CD8-positive, alpha-beta memory T cell (primary cell): ENCODE data around the gene CD93. TPM values are rescaled to one million over a fixed set of nuclear protein-coding genes. Genes with fewer than 3 reads are reported as not detected.

Source experiments
- CTCF ChIA-PET: fragments of 350-600 bp; sonication (Branson Sonifier 250); formaldehyde crosslinking; loops from one replicate; lab custom pipeline; 2021; ENCODE audit warnings: antibody characterized with exemption; lab: Charles Lee
- POLR2A ChIA-PET: fragments of 350-600 bp; sonication (Branson Sonifier 250); formaldehyde crosslinking; loops from one replicate; lab custom pipeline; 2021; ENCODE audit warnings: antibody characterized with exemption; lab: Charles Lee
- DNase-seq, 5 donors: peaks; one replicate each; pipeline versions ENCODE4 v3.0.0 to v3.0.0-alpha.2; 2020 to 2022; ENCODE audit warnings: mixed read lengths in 1 of 5
- H3K27ac ChIP-seq: one replicate; pipeline ENCODE4 v1.7.0; 2013; ENCODE audit warnings: low read depth, mild to moderate bottlenecking, low read length, moderate library complexity
- H3K27me3 ChIP-seq: 2 replicates; pipeline ENCODE4 v1.7.0; 2013; ENCODE audit warnings: low read length, mild to moderate bottlenecking; ENCODE audit not compliant: insufficient read depth, poor library complexity, severe bottlenecking
- H3K36me3 ChIP-seq: 2 replicates; pipeline ENCODE4 v1.7.0; 2013; ENCODE audit warnings: mild to moderate bottlenecking, low read length, moderate library complexity; ENCODE audit not compliant: insufficient read depth
- H3K4me1 ChIP-seq: 2 replicates; pipeline ENCODE4 v1.7.0; 2013; ENCODE audit warnings: mild to moderate bottlenecking, low read length, moderate library complexity; ENCODE audit not compliant: insufficient read depth
- H3K4me3 ChIP-seq: 2 replicates; pipeline ENCODE4 v1.7.0; 2013; ENCODE audit warnings: mild to moderate bottlenecking, low read length
- H3K9me3 ChIP-seq: 2 replicates; pipeline ENCODE4 v1.7.0; 2013; ENCODE audit warnings: mild to moderate bottlenecking, low read length
- H3K27ac Mint-ChIP-seq, 8 donors: one replicate each; pipeline ENCODE4 v1.8.0; 2020 to 2021; ENCODE audit warnings: mixed read lengths in 8 of 8, mild to moderate bottlenecking in 6 of 8, inconsistent platforms in 3 of 8, moderate library complexity in 3 of 8
- H3K27me3 Mint-ChIP-seq, 2 donors: one replicate each; pipeline ENCODE4 v1.8.0; 2020 to 2021; ENCODE audit warnings: mixed read lengths in 2 of 2, mild to moderate bottlenecking in 1 of 2, moderate library complexity in 1 of 2
- H3K36me3 Mint-ChIP-seq, 3 donors: one replicate each; pipeline ENCODE4 v1.8.0; 2020 to 2021; ENCODE audit warnings: mixed read lengths in 3 of 3, inconsistent platforms in 1 of 3, mild to moderate bottlenecking in 1 of 3
- H3K4me1 Mint-ChIP-seq, 3 donors: one replicate each; pipeline ENCODE4 v1.8.0; 2020 to 2021; ENCODE audit warnings: mixed read lengths in 3 of 3, inconsistent platforms in 1 of 3, mild to moderate bottlenecking in 1 of 3
- H3K4me3 Mint-ChIP-seq, 7 donors: one replicate each; pipeline ENCODE4 v1.8.0; 2020 to 2021; ENCODE audit warnings: mixed read lengths in 7 of 7, mild to moderate bottlenecking in 6 of 7, moderate library complexity in 4 of 7, inconsistent platforms in 2 of 7
- H3K9me3 Mint-ChIP-seq, 5 donors: one replicate each; pipeline ENCODE4 v1.8.0; 2020 to 2022; ENCODE audit warnings: mixed read lengths in 5 of 5, mild to moderate bottlenecking in 3 of 5, moderate library complexity in 2 of 5, inconsistent platforms in 1 of 5
- polyA plus RNA-seq: library from polyadenylated mRNA; unstranded; fragments of 300-500 nt; fragmentation: Illumina TruSeq; gene quantifications from one replicate; pipeline ENCODE4 v1.2.3, GENCODE V29; 2021
- total RNA-seq, 2 experiments: library from RNA; stranded (reverse); gene quantifications; one replicate each; pipeline ENCODE4 v1.2.3, GENCODE V29; 2021

CD93 gene
- total and polyA plus RNA-seq, 3 experiments from 2014 or later = 0.02 to 0.53 (median 0.50) TPM

DNA sequence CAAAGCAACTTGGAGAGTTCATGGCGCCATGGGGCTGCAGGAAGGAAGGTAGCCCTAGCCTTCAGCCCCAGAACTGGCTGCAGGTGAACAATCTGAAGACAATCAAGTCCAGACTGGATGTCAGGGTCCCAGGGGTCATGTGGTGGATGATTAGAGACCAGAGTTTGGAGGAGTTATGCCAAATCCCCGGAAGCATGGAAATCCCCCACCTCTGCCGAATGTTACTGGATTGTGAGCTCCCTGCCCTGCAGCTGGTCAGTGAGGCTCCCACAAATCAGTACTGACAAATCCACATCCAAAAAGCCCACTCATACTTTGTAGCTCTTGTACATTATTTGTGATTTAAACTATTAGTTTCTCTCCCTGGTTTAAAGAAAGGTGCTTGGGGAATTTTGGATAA lies 21.3 kb upstream of the CD93 start:
- Histone ChIP-seq H3K4me1 (no peaks in the 10 kb centered on the region), H3K9me3 (no peaks in the 10 kb centered on the region), H3K4me3 (no peak overlapping the region), H3K27me3 (no peaks in the 10 kb centered on the region), H3K36me3 (no peaks in the 10 kb centered on the region), H3K27ac (no peak overlapping the region)
- Mint-ChIP-seq H3K27me3 (peaks cover 3 to 4% of the 10 kb centered on the region in 2 donors), H3K4me3 (no peak overlapping the region), H3K27ac (no peak overlapping the region), H3K4me1 (no peaks in the 10 kb centered on the region), H3K36me3 (no peaks in the 10 kb centered on the region), H3K9me3 (no peaks in the 10 kb centered on the region)
- ChIA-PET CTCF (no interaction called here), POLR2A (no interaction called here)
- no peak for DNase-seq

DNA sequence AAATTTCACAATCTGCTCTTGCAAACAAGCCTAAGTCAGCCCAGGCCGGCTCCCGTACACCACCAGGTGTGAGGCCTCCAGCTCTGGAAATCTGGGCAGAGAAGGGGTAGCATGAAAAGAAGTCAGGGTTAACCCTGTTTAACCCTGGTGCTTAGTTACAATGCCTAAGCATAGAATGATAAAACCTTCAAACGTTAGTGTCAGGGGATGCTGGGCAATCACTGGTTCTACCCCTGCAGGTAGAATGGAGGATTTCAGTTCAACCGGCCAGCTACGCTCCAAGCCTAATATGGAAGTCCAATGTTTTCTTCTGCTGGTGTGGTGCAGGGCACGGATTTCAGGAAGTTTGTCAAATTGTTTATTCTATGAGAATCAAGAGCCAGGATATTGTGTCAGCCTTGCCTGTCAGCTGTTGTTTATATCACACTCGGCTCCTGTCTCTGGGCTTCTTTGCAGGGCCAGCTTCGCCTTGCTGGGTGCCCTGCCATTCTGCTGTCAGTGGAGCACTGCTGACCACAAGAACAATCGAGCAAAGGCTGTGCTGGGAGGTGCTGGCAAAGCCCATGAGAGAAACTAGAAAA lies 20.2 kb upstream of the CD93 start:
- Histone ChIP-seq H3K4me3 (no peak overlapping the region), H3K4me1 (no peaks in the 10 kb centered on the region), H3K9me3 (no peaks in the 10 kb centered on the region), H3K36me3 (no peaks in the 10 kb centered on the region), H3K27me3 (no peaks in the 10 kb centered on the region), H3K27ac (no peak overlapping the region)
- DNase-seq = no peak
- Mint-ChIP-seq H3K9me3 (no peaks in the 10 kb centered on the region), H3K27me3 (peaks cover 3 to 4% of the 10 kb centered on the region in 2 donors), H3K36me3 (no peaks in the 10 kb centered on the region), H3K4me1 (no peaks in the 10 kb centered on the region), H3K4me3 (no peak overlapping the region), H3K27ac (no peak overlapping the region)
- CTCF ChIA-PET = no interaction called here
- POLR2A ChIA-PET = interaction anchor here (0.6 kb wide), 1 partner anchor 16 kb away, joined by 3 read pairs; no protein-coding TSS in a partner anchor

GRCh38 chr20:23105193-23105592 lies 19.1 kb upstream of the CD93 start:
- H3K4me1 ChIP-seq = no peaks in the 10 kb centered on the region
- Mint-ChIP-seq H3K27me3 (peaks cover 3 to 5% of the 10 kb centered on the region in 2 donors), H3K4me1 (no peaks in the 10 kb centered on the region), H3K36me3 (no peaks in the 10 kb centered on the region), H3K4me3 (no peak overlapping the region), H3K27ac (no peak overlapping the region), H3K9me3 (no peaks in the 10 kb centered on the region)
- no peaks in the 10 kb centered on the region for H3K36me3 ChIP-seq
- no peak overlapping the region for H3K27ac ChIP-seq
- H3K4me3 ChIP-seq = no peak overlapping the region
- no peaks in the 10 kb centered on the region for H3K27me3 ChIP-seq
- ChIA-PET CTCF (no interaction called here), POLR2A (no interaction called here)
- no peaks in the 10 kb centered on the region for H3K9me3 ChIP-seq
- DNase-seq = no peak

- H3K36me3 ChIP-seq = no peaks in the 10 kb centered on the region
- H3K27me3 ChIP-seq = no peaks in the 10 kb centered on the region
- H3K36me3 Mint-ChIP-seq = no peaks in the 10 kb centered on the region
- H3K4me1 Mint-ChIP-seq = no peaks in the 10 kb centered on the region
- ChIA-PET CTCF (no interaction called here), POLR2A (no interaction called here)
- no peaks in the 10 kb centered on the region for H3K9me3 Mint-ChIP-seq
- DNase-seq = no peak
- H3K4me3 Mint-ChIP-seq = no peak overlapping the region
- H3K9me3 ChIP-seq = no peaks in the 10 kb centered on the region
- H3K4me1 ChIP-seq = no peaks in the 10 kb centered on the region
- no peak overlapping the region for H3K27ac Mint-ChIP-seq
- H3K27ac ChIP-seq = no peak overlapping the region
- H3K27me3 Mint-ChIP-seq = peaks cover 3 to 5% of the 10 kb centered on the region in 2 donors
- no peak overlapping the region for H3K4me3 ChIP-seq
These were observed 17.3 kb upstream of the CD93 start for GRCh38 chr20:23103284-23104018.

DNA sequence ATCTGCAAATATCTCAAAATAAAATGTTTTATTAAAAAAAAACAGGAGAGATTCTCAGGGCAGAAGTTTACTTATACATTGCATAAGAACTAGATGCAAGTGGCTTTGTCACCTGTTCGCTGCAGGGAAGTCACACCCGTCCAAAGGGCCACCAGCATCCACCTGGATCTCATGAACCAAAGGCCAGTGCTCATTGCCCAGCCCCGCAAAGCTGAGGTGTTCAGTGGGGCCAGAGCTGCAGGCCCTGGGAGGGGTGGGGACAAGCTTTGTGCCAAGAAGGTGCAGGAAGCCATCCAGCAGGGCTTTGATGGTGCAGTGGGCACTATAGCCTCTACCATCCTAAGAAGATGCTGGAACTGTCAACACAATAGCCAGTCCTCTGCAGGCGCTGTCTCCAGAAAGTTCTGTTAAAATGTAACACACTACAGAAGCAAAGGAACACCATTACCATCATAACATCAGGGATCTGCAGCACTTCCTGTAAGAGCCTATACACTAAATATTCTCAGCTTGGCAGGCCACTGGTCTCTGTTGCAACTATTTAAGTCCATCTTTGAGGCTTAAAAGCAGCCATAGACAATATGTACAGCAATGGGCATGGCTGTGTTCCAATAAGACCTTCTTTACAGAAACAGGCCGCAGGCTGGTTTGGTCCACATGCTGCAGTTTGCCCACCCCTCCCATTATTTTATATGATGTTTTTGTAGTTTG lies 15.7 kb upstream of the CD93 start:
- Mint-ChIP-seq H3K4me3 (no peak overlapping the region), H3K9me3 (no peaks in the 10 kb centered on the region), H3K36me3 (no peaks in the 10 kb centered on the region), H3K27me3 (peaks cover 3 to 5% of the 10 kb centered on the region in 2 donors), H3K4me1 (no peaks in the 10 kb centered on the region), H3K27ac (no peak overlapping the region)
- H3K27ac ChIP-seq = no peak overlapping the region
- ChIA-PET CTCF (no interaction called here), POLR2A (no interaction called here)
- H3K9me3 ChIP-seq = no peaks in the 10 kb centered on the region
- H3K4me1 ChIP-seq = no peaks in the 10 kb centered on the region
- no peak overlapping the region for H3K4me3 ChIP-seq
- DNase-seq = no peak
- no peaks in the 10 kb centered on the region for H3K27me3 ChIP-seq
- H3K36me3 ChIP-seq = no peaks in the 10 kb centered on the region

DNA sequence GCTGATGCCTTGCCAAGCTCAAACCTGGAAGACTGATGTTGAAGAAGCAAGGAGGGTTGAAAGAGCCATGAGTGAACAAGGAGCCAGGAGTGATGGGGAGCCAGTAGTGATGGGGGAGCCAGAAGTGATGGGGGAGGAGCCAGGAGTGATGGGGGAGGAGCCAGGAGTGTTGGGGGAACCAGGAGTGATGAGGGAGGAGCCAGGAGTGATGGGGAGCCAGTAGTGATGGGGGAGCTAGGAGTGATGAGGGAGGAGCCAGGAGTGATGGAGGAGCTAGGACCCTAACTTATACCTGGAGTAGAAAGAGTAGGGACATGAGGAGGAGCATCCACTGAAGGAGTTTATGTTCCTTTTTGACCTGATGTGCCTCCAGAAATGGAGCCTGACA lies 14.6 kb upstream of the CD93 start:
- H3K9me3 ChIP-seq = no peaks in the 10 kb centered on the region
- DNase-seq = no peak
- no peaks in the 10 kb centered on the region for H3K4me1 Mint-ChIP-seq
- no peaks in the 10 kb centered on the region for H3K27me3 ChIP-seq
- H3K36me3 ChIP-seq = no peaks in the 10 kb centered on the region
- no peaks in the 10 kb centered on the region for H3K4me1 ChIP-seq
- H3K27me3 Mint-ChIP-seq = peaks cover 3 to 6% of the 10 kb centered on the region in 2 donors
- H3K27ac Mint-ChIP-seq = no peak overlapping the region
- H3K9me3 Mint-ChIP-seq = no peaks in the 10 kb centered on the region
- POLR2A ChIA-PET = no interaction called here
- no peak overlapping the region for H3K4me3 Mint-ChIP-seq
- no peak overlapping the region for H3K4me3 ChIP-seq
- H3K27ac ChIP-seq = no peak overlapping the region
- no peaks in the 10 kb centered on the region for H3K36me3 Mint-ChIP-seq
- CTCF ChIA-PET = no interaction called here

- H3K27ac ChIP-seq = no peak overlapping the region
- ChIA-PET POLR2A (no interaction called here), CTCF (no interaction called here)
- no peaks in the 10 kb centered on the region for H3K36me3 ChIP-seq
- H3K4me1 ChIP-seq = no peaks in the 10 kb centered on the region
- no peaks in the 10 kb centered on the region for H3K9me3 ChIP-seq
- no peak overlapping the region for H3K4me3 ChIP-seq
- no peak for DNase-seq
- no peaks in the 10 kb centered on the region for H3K27me3 ChIP-seq
- no peaks in the 10 kb centered on the region for H3K9me3 Mint-ChIP-seq
- no peaks in the 10 kb centered on the region for H3K4me1 Mint-ChIP-seq
- peaks cover 0 to 6% of the 10 kb centered on the region in 2 donors for H3K27me3 Mint-ChIP-seq
- H3K36me3 Mint-ChIP-seq = no peaks in the 10 kb centered on the region
- no peak overlapping the region for H3K4me3 Mint-ChIP-seq
- H3K27ac Mint-ChIP-seq = no peak overlapping the region
These were observed 13.9 kb upstream of the CD93 start for GRCh38 chr20:23099791-23100719.
